Retinal pigment epithelial cell (primary cell): ENCODE data around the gene RGS7.

ENCODE experiments used
- DNase-seq: peaks from one replicate; pipeline ENCODE4 v3.0.0-alpha.2; 2010; ENCODE audit warnings: low read depth
- H3K4me3 ChIP-seq: 2 replicates; pipeline ENCODE4 v1.5.1; 2011; ENCODE audit warnings: mild to moderate bottlenecking, low read length, control low read depth, moderate library complexity
- CTCF ChIP-seq: conservative IDR thresholded peaks from 2 replicates; pipeline ENCODE4 v1.5.1; 2011; ENCODE audit warnings: low read depth, low read length, control low read depth, inconsistent platforms

RGS7 gene

GRCh38 chr1:241253471-241253870 lies 103.5 kb downstream of the RGS7 start:
- H3K4me3 ChIP-seq, result no peak overlapping the region
- no peak for TF ChIP-seq CTCF
- no peak for DNase-seq

GRCh38 chr1:241250465-241250864 lies 106.5 kb downstream of the RGS7 start:
- no peak for TF ChIP-seq CTCF
- no peak for DNase-seq
- H3K4me3 ChIP-seq, result no peak overlapping the region

- DNase-seq, result no peak
- no peak for TF ChIP-seq CTCF
- H3K4me3 ChIP-seq, result no peak overlapping the region
These were observed 116.9 kb downstream of the RGS7 start for GRCh38 chr1:241240069-241240468.

- TF ChIP-seq CTCF, result no peak
- no peak for DNase-seq
- H3K4me3 ChIP-seq, result no peak overlapping the region
These were observed 119.1 kb downstream of the RGS7 start for GRCh38 chr1:241237873-241238272.

- peak; percentile 43 for DNase-seq
- TF ChIP-seq CTCF, result no peak
- no peak overlapping the region for H3K4me3 ChIP-seq
These were observed 121.6 kb downstream of the RGS7 start for GRCh38 chr1:241235256-241235897.

- DNase-seq, result no peak
- TF ChIP-seq CTCF, result no peak
- H3K4me3 ChIP-seq, result no peak overlapping the region
These were observed 127.3 kb downstream of the RGS7 start for GRCh38 chr1:241229711-241230110.

GRCh38 chr1:241229216-241229615 lies 127.8 kb downstream of the RGS7 start:
- H3K4me3 ChIP-seq, result no peak overlapping the region
- no peak for TF ChIP-seq CTCF
- DNase-seq, result no peak
